Cardiac muscle cell (in vitro differentiated cells and primary cell): ENCODE results near the gene CNTNAP2. TPM values are rescaled to one million over a fixed set of nuclear protein-coding genes. Genes with fewer than 3 reads are reported as not detected.

Source experiments
- DNase-seq, 2 donors: peaks; one replicate each; pipeline versions ENCODE4 v3.0.0 to v3.0.0-alpha.2; 2010 to 2017; ENCODE audit warnings: low read depth in 1 of 2, low spot score in 1 of 2
- H3K27ac ChIP-seq: fragments of 200-600 bp; sonication (generic); 2 replicates; pipeline ENCODE4 v1.5.1; 2016
- H3K27me3 ChIP-seq: fragments of 200-600 bp; sonication (generic); 2 replicates; pipeline ENCODE4 v1.6.0; 2016; ENCODE audit warnings: control low read depth
- H3K36me3 ChIP-seq: fragments of 200-600 bp; sonication (generic); 2 replicates; pipeline ENCODE4 v1.5.1; 2016; ENCODE audit warnings: control low read depth
- H3K4me1 ChIP-seq: fragments of 200-600 bp; sonication (generic); 2 replicates; pipeline ENCODE4 v1.8.1; 2017; ENCODE audit warnings: low read depth, mild to moderate bottlenecking, mixed run types
- H3K4me3 ChIP-seq: fragments of 200-600 bp; sonication (generic); 2 replicates; pipeline ENCODE4 v1.5.1; 2016; ENCODE audit warnings: mild to moderate bottlenecking
- H3K9me3 ChIP-seq: fragments of 200-600 bp; sonication (generic); 2 replicates; pipeline ENCODE4 v1.5.1; 2017; ENCODE audit warnings: low read depth, mild to moderate bottlenecking, control low read depth
- polyA plus RNA-seq: library from polyadenylated mRNA; unstranded; fragments of >200 nt; fragmentation: Nextera tagmentation; extraction: Ambion mirVana; gene quantifications from 2 replicates; pipeline ENCODE4 v1.2.1, GENCODE V29; 2016
- total RNA-seq: library from RNA; depleted of rRNA; stranded (reverse); fragments of >200 nt; gene quantifications from 2 replicates; pipeline ENCODE4 v1.2.3, GENCODE V29; 2016
- TF ChIP-seq, protein P1 (sequence below): IDR thresholded peaks from 2 replicates; pipeline ENCODE4 v1.5.1; 2012; ENCODE audit warnings: low read depth, mild to moderate bottlenecking, low read length

CNTNAP2 gene
- total and polyA plus RNA-seq, 2 experiments from 2014 or later: 4.8 to 5.1 TPM

GRCh38 chr7:147231275-147231674 is 1114.7 kb downstream of the CNTNAP2 start:
- Histone ChIP-seq H3K27me3 (no peaks in the 10 kb centered on the region), H3K36me3 (no peaks in the 10 kb centered on the region), H3K9me3 (no peaks in the 10 kb centered on the region), H3K4me3 (no peak overlapping the region), H3K4me1 (no peaks in the 10 kb centered on the region), H3K27ac (no peak overlapping the region)
- TF ChIP-seq, protein P1, sequence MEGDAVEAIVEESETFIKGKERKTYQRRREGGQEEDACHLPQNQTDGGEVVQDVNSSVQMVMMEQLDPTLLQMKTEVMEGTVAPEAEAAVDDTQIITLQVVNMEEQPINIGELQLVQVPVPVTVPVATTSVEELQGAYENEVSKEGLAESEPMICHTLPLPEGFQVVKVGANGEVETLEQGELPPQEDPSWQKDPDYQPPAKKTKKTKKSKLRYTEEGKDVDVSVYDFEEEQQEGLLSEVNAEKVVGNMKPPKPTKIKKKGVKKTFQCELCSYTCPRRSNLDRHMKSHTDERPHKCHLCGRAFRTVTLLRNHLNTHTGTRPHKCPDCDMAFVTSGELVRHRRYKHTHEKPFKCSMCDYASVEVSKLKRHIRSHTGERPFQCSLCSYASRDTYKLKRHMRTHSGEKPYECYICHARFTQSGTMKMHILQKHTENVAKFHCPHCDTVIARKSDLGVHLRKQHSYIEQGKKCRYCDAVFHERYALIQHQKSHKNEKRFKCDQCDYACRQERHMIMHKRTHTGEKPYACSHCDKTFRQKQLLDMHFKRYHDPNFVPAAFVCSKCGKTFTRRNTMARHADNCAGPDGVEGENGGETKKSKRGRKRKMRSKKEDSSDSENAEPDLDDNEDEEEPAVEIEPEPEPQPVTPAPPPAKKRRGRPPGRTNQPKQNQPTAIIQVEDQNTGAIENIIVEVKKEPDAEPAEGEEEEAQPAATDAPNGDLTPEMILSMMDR: no peak
- DNase-seq: no peak

- no peak overlapping the region for H3K27ac ChIP-seq
- H3K27me3 ChIP-seq: no peaks in the 10 kb centered on the region
- no peak for DNase-seq
These were observed 1119.2 kb downstream of the CNTNAP2 start for GRCh38 chr7:147235645-147236382.

GRCh38 chr7:147240468-147240867 is 1123.9 kb downstream of the CNTNAP2 start:
- TF ChIP-seq, protein P1: no peak
- Histone ChIP-seq H3K4me3 (no peak overlapping the region), H3K4me1 (no peaks in the 10 kb centered on the region), H3K27me3 (no peaks in the 10 kb centered on the region), H3K9me3 (no peaks in the 10 kb centered on the region), H3K27ac (no peak overlapping the region), H3K36me3 (no peaks in the 10 kb centered on the region)
- DNase-seq: no peak

More at GRCh38 chr7:147235645-147236382, 1119.2 kb downstream of the CNTNAP2 start:
- Histone ChIP-seq H3K36me3 (no peaks in the 10 kb centered on the region), H3K4me1 (no peaks in the 10 kb centered on the region), H3K4me3 (no peak overlapping the region), H3K9me3 (no peaks in the 10 kb centered on the region)
- TF ChIP-seq, protein P1: no peak

DNA sequence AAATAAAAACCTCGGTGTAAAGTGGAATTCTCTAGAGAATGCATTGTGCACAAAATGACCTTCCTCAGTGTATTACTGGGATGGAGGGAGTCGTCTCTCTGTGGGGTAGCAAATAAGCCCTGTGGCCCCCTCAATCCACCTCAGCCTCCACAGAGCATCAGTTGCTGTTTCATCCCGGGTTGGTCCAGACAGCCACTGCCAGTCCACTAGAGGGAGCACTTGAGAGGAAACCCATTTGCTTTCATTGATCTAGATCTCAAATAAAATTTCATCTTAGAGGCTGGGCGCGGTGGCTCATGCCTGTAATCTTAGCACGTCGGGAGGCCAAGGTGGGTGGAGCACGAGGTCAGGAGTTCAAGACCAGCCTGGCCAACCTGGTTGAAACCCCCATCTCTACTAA is 1128.7 kb downstream of the CNTNAP2 start:
- no peaks in the 10 kb centered on the region for H3K27me3 ChIP-seq
- no peaks in the 10 kb centered on the region for H3K9me3 ChIP-seq
- no peaks in the 10 kb centered on the region for H3K4me1 ChIP-seq
- H3K4me3 ChIP-seq: no peak overlapping the region
- H3K36me3 ChIP-seq: no peaks in the 10 kb centered on the region
- TF ChIP-seq, protein P1: peak; percentile 81
- peak; percentile 50 to 60 for DNase-seq
- H3K27ac ChIP-seq: no peak overlapping the region

DNA sequence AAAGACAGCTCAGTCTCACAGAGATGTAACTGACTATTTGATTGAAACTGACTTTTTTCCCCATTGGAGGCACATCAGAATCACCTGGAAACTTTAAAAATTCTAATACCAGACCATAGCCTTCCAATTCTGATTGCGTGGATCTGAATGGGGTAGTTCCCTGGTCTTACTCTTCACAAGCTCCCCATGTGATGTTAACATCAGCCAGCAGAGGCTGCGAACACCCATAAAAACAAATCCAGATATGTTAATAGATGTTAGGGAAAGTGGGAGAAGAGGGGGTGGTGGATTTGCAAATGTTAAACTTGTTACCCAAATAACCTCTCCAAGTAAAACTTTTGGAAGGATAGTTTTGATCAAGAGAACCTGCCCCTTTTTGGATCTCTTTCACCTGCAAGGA is 1133.4 kb downstream of the CNTNAP2 start:
- Histone ChIP-seq H3K4me3 (no peak overlapping the region), H3K36me3 (no peaks in the 10 kb centered on the region), H3K4me1 (no peaks in the 10 kb centered on the region), H3K9me3 (no peaks in the 10 kb centered on the region), H3K27ac (no peak overlapping the region), H3K27me3 (no peaks in the 10 kb centered on the region)
- TF ChIP-seq, protein P1: no peak
- DNase-seq: no peak
